Breast epithelium (tissue), 4 donors: ENCODE measurements around the gene CLIC3. TPM values are rescaled to one million over a fixed set of nuclear protein-coding genes. Genes with fewer than 3 reads are reported as not detected.

Experiments
- DNase-seq, 2 donors: peaks; one replicate each; pipeline ENCODE4 v3.0.0-alpha.2; 2019; ENCODE audit warnings: low spot score in 2 of 2
- H3K27ac ChIP-seq, 2 donors: fragments of 200-600 bp; sonication (generic) in 1 of 2; one replicate each; pipeline ENCODE4 v1.5.1; 2016 to 2019; ENCODE audit warnings: mild to moderate bottlenecking in 1 of 2
- H3K27me3 ChIP-seq, 2 donors: fragments of 200-600 bp; sonication (generic) in 1 of 2; one replicate each; pipeline versions ENCODE4 v1.5.1 to v1.6.0; 2017 to 2019; ENCODE audit warnings: control low read depth in 1 of 2, mild to moderate bottlenecking in 1 of 2
- H3K36me3 ChIP-seq: fragments of 200-600 bp; one replicate; pipeline ENCODE4 v1.5.1; 2019
- H3K4me1 ChIP-seq, 2 donors: fragments of 200-600 bp; sonication (generic); one replicate each; pipeline ENCODE4 v1.5.1; 2016 to 2019; ENCODE audit warnings: control low read depth in 1 of 2
- H3K4me3 ChIP-seq, 3 donors: fragments of 200-600 bp; sonication (generic); 1 replicate in 2 of 3; 2 replicates in 1 of 3; pipeline ENCODE4 v1.5.1; 2016 to 2019; ENCODE audit warnings: mild to moderate bottlenecking in 3 of 3, moderate library complexity in 2 of 3
- H3K9me3 ChIP-seq, 2 donors: fragments of 200-600 bp; sonication (generic) in 1 of 2; one replicate each; pipeline ENCODE4 v1.5.1; 2016 to 2019; ENCODE audit warnings: control low read depth in 1 of 2
- CTCF ChIP-seq, 3 donors: fragments of 450-650 bp; IDR thresholded peaks; one replicate each; pipeline ENCODE4 v1.5.1; 2016 to 2017; ENCODE audit warnings: antibody characterized with exemption in 3 of 3, mild to moderate bottlenecking in 3 of 3, moderate library complexity in 3 of 3
- POLR2A ChIP-seq: fragments of 450-650 bp; IDR thresholded peaks from one replicate; pipeline ENCODE4 v1.6.1; 2016; ENCODE audit warnings: antibody characterized with exemption, mild to moderate bottlenecking, moderate library complexity
- POLR2AphosphoS5 ChIP-seq, 3 donors: sonication (generic); formaldehyde crosslinking; IDR thresholded peaks; one replicate each; pipeline ENCODE4 v1.6.1; 2017; ENCODE audit warnings: antibody characterized with exemption in 3 of 3
- intact Hi-C: fragments of 100-400 bp; cut with DNase I; formaldehyde crosslinking; loops from one replicate; pipeline ENCODE4 v1.15.1; 2023; ENCODE audit warnings: low total_unique reads
- total RNA-seq, 3 donors: library from RNA; depleted of rRNA; stranded (reverse); fragments of >200 nt; gene quantifications; one replicate each; pipeline ENCODE4 v1.1.0, GENCODE V29; 2016

Gene CLIC3
- total RNA-seq, 3 donors from 2014 or later = 0.32 to 3.5 TPM; not detected in 1

DNA sequence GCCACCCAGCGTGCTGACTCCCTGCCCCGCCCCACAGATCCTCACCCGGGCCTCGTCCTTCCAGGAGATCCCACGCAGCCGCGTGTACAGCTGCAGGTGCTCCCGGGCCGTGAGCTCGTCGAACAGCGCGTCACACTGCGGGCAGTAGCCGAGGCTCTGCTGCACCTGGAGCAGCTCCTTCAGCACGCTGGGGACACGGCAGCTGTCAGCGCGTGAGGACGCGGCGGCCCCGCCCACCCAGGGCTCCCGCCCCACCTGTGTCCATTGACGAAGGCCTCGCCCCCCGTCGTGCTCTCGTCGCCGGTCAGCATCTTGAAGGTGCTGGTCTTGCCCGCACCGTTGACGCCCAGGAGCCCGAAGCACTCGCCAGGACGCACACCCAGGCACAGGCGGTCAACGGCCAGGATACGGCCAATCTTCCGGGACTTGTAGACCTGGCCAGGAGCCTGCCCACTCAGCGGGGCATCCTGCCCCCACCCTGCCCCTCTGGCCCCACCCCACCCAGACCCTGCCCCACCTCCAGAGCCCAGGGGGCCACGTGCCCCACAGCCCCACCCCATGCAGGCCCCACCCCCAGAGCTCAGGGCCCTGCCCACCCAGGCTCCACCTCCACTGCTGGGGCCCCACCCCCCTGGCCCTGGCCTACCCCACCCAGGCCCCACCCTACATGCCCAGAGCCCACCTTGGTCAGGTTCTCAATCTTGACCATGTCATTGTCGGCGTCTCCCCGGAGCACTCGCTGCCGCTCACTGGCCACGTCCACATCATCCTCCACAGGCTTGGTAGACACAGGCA, 13.8 kb upstream of the CLIC3 start:
- H3K4me3 ChIP-seq = no peak overlapping the region
- no peaks in the 10 kb centered on the region for H3K36me3 ChIP-seq
- no peak for DNase-seq
- H3K9me3 ChIP-seq = peaks cover 0 to 2% of the 10 kb centered on the region in 2 donors
- H3K27ac ChIP-seq = no peak overlapping the region
- H3K27me3 ChIP-seq = no peaks in the 10 kb centered on the region
- intact Hi-C loops = no loop called here
- H3K4me1 ChIP-seq = no peaks in the 10 kb centered on the region
- TF ChIP-seq POLR2AphosphoS5 (IDR thresholded peaks at IDR 0.05) = no peak
- no peak for TF ChIP-seq CTCF (IDR thresholded peaks at IDR 0.05)

- Histone ChIP-seq H3K4me1 (no peaks in the 10 kb centered on the region), H3K27ac (no peak overlapping the region), H3K9me3 (peaks cover 0 to 6% of the 10 kb centered on the region in 2 donors), H3K27me3 (no peaks in the 10 kb centered on the region), H3K4me3 (no peak overlapping the region), H3K36me3 (no peaks in the 10 kb centered on the region)
- TF ChIP-seq POLR2A = no peak
- no peak for TF ChIP-seq CTCF (IDR thresholded peaks at IDR 0.05)
- no peak for TF ChIP-seq POLR2AphosphoS5 (IDR thresholded peaks at IDR 0.05)
- intact Hi-C loops = no loop called here
- no peak for DNase-seq
These were observed 12.8 kb upstream of the CLIC3 start for GRCh38 chr9:137009217-137009616.

DNA sequence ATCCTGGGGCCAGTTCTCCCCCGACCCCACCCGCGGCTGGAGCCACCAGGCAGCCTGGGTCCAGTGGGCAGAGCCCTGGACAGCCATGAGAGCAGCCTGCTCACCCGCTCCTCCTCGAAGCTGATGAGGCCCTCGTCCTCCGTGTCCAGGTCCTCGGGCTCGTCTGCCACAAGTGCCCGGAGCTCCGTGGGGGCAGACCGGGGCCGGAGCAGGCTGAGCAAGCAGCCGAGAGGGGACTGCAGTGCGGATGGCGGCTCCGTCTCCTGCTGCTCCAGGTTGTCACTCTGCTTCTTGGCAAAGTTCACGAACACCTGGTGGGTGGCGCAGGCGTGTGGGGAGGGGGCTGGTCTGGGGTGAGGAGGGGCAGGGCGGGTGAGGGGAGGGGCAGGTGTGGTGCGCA, 11.9 kb upstream of the CLIC3 start:
- TF ChIP-seq POLR2AphosphoS5 (IDR thresholded peaks at IDR 0.05) (no peak), CTCF (IDR thresholded peaks at IDR 0.05) (no peak), POLR2A (no peak)
- Histone ChIP-seq H3K4me1 (no peaks in the 10 kb centered on the region), H3K27me3 (no peaks in the 10 kb centered on the region), H3K4me3 (no peak overlapping the region), H3K9me3 (peaks cover 0 to 6% of the 10 kb centered on the region in 2 donors), H3K27ac (no peak overlapping the region), H3K36me3 (no peaks in the 10 kb centered on the region)
- intact Hi-C loops = no loop called here
- no peak for DNase-seq

DNA sequence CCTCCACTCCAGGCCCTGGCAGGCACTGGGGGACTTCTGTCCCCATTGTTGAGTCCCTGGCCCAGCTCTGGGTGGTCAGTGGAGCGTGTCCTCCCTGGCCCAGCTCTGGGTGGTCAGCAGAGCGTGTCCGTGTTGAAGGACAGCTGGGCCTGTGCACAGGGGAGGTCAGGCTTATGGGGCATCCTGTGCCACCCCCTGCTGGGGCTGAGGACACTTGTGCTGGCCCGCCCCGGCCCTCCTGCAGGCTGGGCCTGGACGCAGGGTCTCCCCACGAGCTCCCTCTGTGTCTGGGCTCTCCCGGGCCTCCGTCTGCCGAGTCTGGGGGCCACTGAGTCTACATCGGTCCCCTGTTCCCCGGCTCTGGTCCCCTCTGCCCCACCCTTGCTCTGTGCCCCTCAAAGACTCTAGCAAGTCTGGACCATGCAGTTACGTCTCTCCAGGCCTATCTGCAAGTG, 11.5 kb upstream of the CLIC3 start:
- DNase-seq = no peak
- H3K36me3 ChIP-seq = no peaks in the 10 kb centered on the region
- no peak for TF ChIP-seq CTCF (IDR thresholded peaks at IDR 0.05)
- TF ChIP-seq POLR2A = no peak
- no peak for TF ChIP-seq POLR2AphosphoS5 (IDR thresholded peaks at IDR 0.05)
- H3K9me3 ChIP-seq = peaks cover 0 to 6% of the 10 kb centered on the region in 2 donors
- H3K27ac ChIP-seq = no peak overlapping the region
- H3K4me3 ChIP-seq = no peak overlapping the region
- no peaks in the 10 kb centered on the region for H3K4me1 ChIP-seq
- intact Hi-C loops = no loop called here
- H3K27me3 ChIP-seq = no peaks in the 10 kb centered on the region

GRCh38 chr9:137007108-137007815, 10.9 kb upstream of the CLIC3 start:
- H3K36me3 ChIP-seq = no peaks in the 10 kb centered on the region
- no peaks in the 10 kb centered on the region for H3K4me1 ChIP-seq
- TF ChIP-seq CTCF (IDR thresholded peaks at IDR 0.05) (no peak), POLR2AphosphoS5 (IDR thresholded peaks at IDR 0.05) (no peak), POLR2A (no peak)
- H3K4me3 ChIP-seq = no peak overlapping the region
- no peaks in the 10 kb centered on the region for H3K27me3 ChIP-seq
- intact Hi-C loops = no loop called here
- H3K9me3 ChIP-seq = peaks cover 0 to 6% of the 10 kb centered on the region in 2 donors
- no peak overlapping the region for H3K27ac ChIP-seq
- DNase-seq = no peak
